SK-N-SH (cell line): Measurements from ENCODE around the gene MTMR1.

Experiments
- CTCF ChIP-seq: fragments of 200-600 bp; sonication (generic); IDR thresholded peaks from 2 replicates; pipeline ENCODE4 v1.6.1; 2017; ENCODE audit warnings: antibody characterized with exemption, mild to moderate bottlenecking, moderate library complexity
- EP300 ChIP-seq, 2 experiments: IDR thresholded peaks; 2 replicates each; pipeline versions ENCODE4 v1.4.0 to v1.6.1; 2012; ENCODE audit warnings: borderline replicate concordance in 1 of 2, low read depth in 1 of 2, low read length in 1 of 2

- TF ChIP-seq CTCF (no peak), EP300 (IDR thresholded peaks at IDR 0.05; ENCODE audit: borderline replicate concordance in 1 of 2, low read depth in 1 of 2, low read length in 1 of 2) (no peak)
These were observed 74.4 kb downstream of the MTMR1 start for GRCh38 chrX:150767475-150768131.
